ENCODE measurements around the gene PEAK3.

PEAK3 gene

GRCh38 chr19:2320939-2321338 lies 39.0 kb upstream of the PEAK3 start:
- no peak for TF ChIP-seq CTCF (IDR thresholded peaks at IDR 0.05; ENCODE audit: low read depth, low read length)
- no peak for DNase-seq (ENCODE audit: extremely low read depth, low read depth)

- no peak for TF ChIP-seq CTCF (IDR thresholded peaks at IDR 0.05; ENCODE audit: low read depth, low read length)
- no peak for DNase-seq (ENCODE audit: extremely low read depth, low read depth)
These were observed 38.1 kb upstream of the PEAK3 start for GRCh38 chr19:2320049-2320448.

GRCh38 chr19:2319551-2319950 lies 37.6 kb upstream of the PEAK3 start:
- no peak for TF ChIP-seq CTCF (IDR thresholded peaks at IDR 0.05; ENCODE audit: low read depth, low read length)
- DNase-seq (ENCODE audit: extremely low read depth, low read depth): no peak

- TF ChIP-seq CTCF (IDR thresholded peaks at IDR 0.05; ENCODE audit: low read depth, low read length): no peak
- DNase-seq (ENCODE audit: extremely low read depth, low read depth): no peak
These were observed 36.9 kb upstream of the PEAK3 start for GRCh38 chr19:2318923-2319322.

- no peak for DNase-seq (ENCODE audit: extremely low read depth, low read depth)
- no peak for TF ChIP-seq CTCF (IDR thresholded peaks at IDR 0.05; ENCODE audit: low read depth, low read length)
These were observed 35.8 kb upstream of the PEAK3 start for GRCh38 chr19:2317756-2318155.

GRCh38 chr19:2317300-2317699 lies 35.3 kb upstream of the PEAK3 start:
- TF ChIP-seq CTCF (IDR thresholded peaks at IDR 0.05; ENCODE audit: low read depth, low read length): no peak
- DNase-seq (ENCODE audit: extremely low read depth, low read depth): no peak

- peak; percentile 57 for TF ChIP-seq CTCF (IDR thresholded peaks at IDR 0.05; ENCODE audit: low read depth, low read length)
- DNase-seq (ENCODE audit: extremely low read depth, low read depth): no peak
These were observed 33.9 kb upstream of the PEAK3 start for GRCh38 chr19:2315818-2316353.

Data from AG09319 (cell line).